Measurements from ENCODE around the gene IDUA. TPM values are rescaled to one million over a fixed set of nuclear protein-coding genes. Genes with fewer than 3 reads are reported as not detected.
"Not testable (repeated sequence)": the region's sequence is repeated elsewhere in the genome, so short reads cannot be mapped to it uniquely, and the experiment has no call there.

The IDUA gene
- total RNA-seq, 1 experiment from 2014 or later = 10.1 TPM

DNA sequence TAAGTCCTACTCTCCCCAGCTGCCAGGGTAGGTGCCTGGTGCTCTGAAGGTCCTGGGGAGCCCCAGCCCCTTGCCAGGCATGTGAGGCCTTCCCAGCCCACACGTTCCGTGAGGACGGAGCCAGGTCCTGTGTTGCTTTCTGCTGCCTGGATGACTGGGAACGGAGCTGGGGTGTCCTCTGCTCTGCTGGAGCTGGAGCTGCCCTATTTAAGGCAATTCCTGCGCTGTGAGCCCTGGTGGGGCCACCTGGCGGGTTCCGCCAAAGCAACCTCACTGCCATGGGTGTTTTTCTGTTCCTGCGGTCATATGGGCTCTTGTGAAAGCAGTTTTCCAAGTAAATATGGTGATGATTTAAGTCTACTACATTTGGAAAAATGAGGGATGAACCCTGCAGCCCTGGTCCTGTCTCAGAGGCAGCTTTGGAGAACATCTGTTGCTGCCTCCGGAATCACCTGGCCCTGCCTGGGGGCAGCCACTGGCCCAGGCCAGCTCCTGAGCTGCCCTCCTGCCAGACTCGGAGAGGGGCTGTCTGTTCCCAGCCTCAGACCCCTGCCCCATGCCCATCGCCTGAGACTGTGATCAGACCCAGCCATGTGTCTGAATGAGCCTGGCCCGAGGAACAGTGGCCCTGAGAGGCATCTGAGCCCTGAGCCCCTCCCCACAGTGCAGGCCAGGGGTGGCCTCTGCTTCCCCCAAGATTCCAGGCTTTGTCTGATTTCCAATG is 57.8 kb downstream of the IDUA start:
- H3K36me3 ChIP-seq (ENCODE audit: low read depth, low read length) = no peaks in the 10 kb centered on the region
- no peaks in the 10 kb centered on the region for H3K27me3 ChIP-seq (ENCODE audit: low read length)
- no peaks in the 10 kb centered on the region for H3K9me2 ChIP-seq (replicated peaks; ENCODE audit: low read length)
- peak overlapping the region; percentile 80 for H3K27ac ChIP-seq (ENCODE audit: low read length)
- no peaks in the 10 kb centered on the region for H3K9me3 ChIP-seq (ENCODE audit: low read length)
- H3K9ac ChIP-seq (ENCODE audit: low read length) = peak overlapping the region; percentile 76
- H3F3A ChIP-seq (ENCODE audit: low read length, unreplicated experiment) = no peaks in the 10 kb centered on the region
- intact Hi-C loops (cut with micrococcal nuclease) = no loop called here
- no peaks in the 10 kb centered on the region for H4K20me1 ChIP-seq (ENCODE audit: low read length)
- H3K79me2 ChIP-seq (ENCODE audit: low read length) = no peaks in the 10 kb centered on the region
- DNase-seq = no peak
- TF ChIP-seq EZH2phosphoT487 (IDR thresholded peaks at IDR 0.05; ENCODE audit: borderline replicate concordance, low read length) (no peak), EZH2 (IDR thresholded peaks at IDR 0.05; ENCODE audit: low read length, unreplicated experiment) (no peak)
- TF ChIP-seq, protein P1, sequence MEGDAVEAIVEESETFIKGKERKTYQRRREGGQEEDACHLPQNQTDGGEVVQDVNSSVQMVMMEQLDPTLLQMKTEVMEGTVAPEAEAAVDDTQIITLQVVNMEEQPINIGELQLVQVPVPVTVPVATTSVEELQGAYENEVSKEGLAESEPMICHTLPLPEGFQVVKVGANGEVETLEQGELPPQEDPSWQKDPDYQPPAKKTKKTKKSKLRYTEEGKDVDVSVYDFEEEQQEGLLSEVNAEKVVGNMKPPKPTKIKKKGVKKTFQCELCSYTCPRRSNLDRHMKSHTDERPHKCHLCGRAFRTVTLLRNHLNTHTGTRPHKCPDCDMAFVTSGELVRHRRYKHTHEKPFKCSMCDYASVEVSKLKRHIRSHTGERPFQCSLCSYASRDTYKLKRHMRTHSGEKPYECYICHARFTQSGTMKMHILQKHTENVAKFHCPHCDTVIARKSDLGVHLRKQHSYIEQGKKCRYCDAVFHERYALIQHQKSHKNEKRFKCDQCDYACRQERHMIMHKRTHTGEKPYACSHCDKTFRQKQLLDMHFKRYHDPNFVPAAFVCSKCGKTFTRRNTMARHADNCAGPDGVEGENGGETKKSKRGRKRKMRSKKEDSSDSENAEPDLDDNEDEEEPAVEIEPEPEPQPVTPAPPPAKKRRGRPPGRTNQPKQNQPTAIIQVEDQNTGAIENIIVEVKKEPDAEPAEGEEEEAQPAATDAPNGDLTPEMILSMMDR (conservative IDR thresholded peaks at IDR 0.05; ENCODE audit: low read depth, low read length) = no peak
- ChIA-PET POLR2A (ENCODE audit: unreplicated experiment) (no interaction called here), CTCF (no interaction called here)
- H2AFZ ChIP-seq (ENCODE audit: low read length) = no peak overlapping the region
- no peak for ATAC-seq
- H3K4me2 ChIP-seq (ENCODE audit: low read length) = peak overlapping the region; percentile 62; the same call in 1 of the 2 replicates
- no peak overlapping the region for H3K4me3 ChIP-seq (ENCODE audit: low read length)
- BruUV-seq (replicated peaks) = no TSS peak
- H3K4me1 ChIP-seq (ENCODE audit: insufficient read depth, low read length) = peaks cover 32% of the 10 kb centered on the region

DNA sequence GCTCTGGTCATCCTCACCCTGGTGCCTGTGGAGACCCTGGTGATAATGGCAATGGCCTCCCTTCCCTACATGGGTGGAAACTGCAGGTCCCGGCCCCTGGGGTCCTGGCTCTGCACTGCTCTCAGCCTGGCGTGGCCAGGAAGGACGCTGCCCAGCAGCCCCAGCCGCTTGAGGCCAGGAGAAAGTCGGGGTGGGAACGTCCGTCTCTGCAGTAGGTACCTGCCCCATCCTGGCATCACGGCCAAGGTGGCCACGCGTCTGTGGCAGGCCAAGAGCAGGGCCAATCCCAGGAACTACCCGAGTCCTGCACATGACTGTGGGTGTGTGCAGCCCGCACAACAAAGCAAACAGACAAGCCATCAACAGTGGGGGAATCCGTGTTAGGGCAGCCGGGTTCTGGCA is 58.4 kb downstream of the IDUA start:
- Histone ChIP-seq H3K27ac (ENCODE audit: low read length) (no peak overlapping the region), H3K36me3 (ENCODE audit: low read depth, low read length) (no peaks in the 10 kb centered on the region), H3K9me2 (replicated peaks; ENCODE audit: low read length) (no peaks in the 10 kb centered on the region), H3K9ac (ENCODE audit: low read length) (no peak overlapping the region), H3K4me3 (ENCODE audit: low read length) (no peak overlapping the region), H3K27me3 (ENCODE audit: low read length) (no peaks in the 10 kb centered on the region), H3K79me2 (ENCODE audit: low read length) (no peaks in the 10 kb centered on the region), H2AFZ (ENCODE audit: low read length) (no peak overlapping the region), H3K4me1 (ENCODE audit: insufficient read depth, low read length) (peaks cover 27% of the 10 kb centered on the region), H3K9me3 (ENCODE audit: low read length) (no peaks in the 10 kb centered on the region), H3K4me2 (ENCODE audit: low read length) (no peak overlapping the region), H4K20me1 (ENCODE audit: low read length) (no peaks in the 10 kb centered on the region), H3F3A (ENCODE audit: low read length, unreplicated experiment) (no peaks in the 10 kb centered on the region)
- ATAC-seq (no peak), DNase-seq (no peak)
- intact Hi-C loops (cut with micrococcal nuclease) = no loop called here
- POLR2A ChIA-PET (ENCODE audit: unreplicated experiment) = no interaction called here
- CTCF ChIA-PET = no interaction called here
- TF ChIP-seq, protein P1 (conservative IDR thresholded peaks at IDR 0.05; ENCODE audit: low read depth, low read length) = no peak
- TF ChIP-seq EZH2 (IDR thresholded peaks at IDR 0.05; ENCODE audit: low read length, unreplicated experiment) = no peak
- no peak for TF ChIP-seq EZH2phosphoT487 (IDR thresholded peaks at IDR 0.05; ENCODE audit: borderline replicate concordance, low read length)
- BruUV-seq (replicated peaks) = no TSS peak

DNA sequence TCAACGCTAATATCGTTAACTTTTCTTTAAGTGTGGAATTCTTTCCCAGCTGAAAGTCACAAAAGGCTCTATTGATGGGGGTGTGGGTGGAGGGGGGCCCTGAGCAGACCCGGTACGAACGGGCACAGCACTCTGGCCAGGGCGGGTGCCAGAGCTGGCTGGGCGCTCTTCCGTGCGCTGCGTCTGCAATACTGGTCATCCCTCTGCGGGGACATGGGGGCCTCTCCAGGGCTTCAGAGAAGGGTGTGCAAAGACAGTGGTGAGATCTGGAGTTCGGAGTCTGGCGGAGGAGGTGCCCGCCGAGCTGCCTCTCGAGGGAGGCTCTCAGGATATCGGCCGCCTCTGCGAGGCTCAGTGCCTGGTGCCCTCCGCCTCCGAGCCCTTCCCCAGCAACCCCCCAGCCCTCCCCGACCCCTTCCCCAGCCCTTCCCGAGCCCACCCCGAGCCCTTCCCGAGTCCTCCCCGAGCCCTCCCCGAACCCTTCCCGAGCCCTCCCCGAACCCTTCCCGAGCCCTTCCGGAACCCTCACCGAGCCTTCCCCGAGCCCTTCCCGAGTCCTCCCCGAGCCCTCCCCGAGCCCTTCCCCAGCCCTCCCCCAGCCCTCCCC is 58.9 kb downstream of the IDUA start:
- Histone ChIP-seq H3K27ac (ENCODE audit: low read length) (no peak overlapping the region), H2AFZ (ENCODE audit: low read length) (no peak overlapping the region), H3K9me2 (replicated peaks; ENCODE audit: low read length) (no peaks in the 10 kb centered on the region), H3F3A (ENCODE audit: low read length, unreplicated experiment) (no peaks in the 10 kb centered on the region), H4K20me1 (ENCODE audit: low read length) (no peaks in the 10 kb centered on the region), H3K27me3 (ENCODE audit: low read length) (no peaks in the 10 kb centered on the region), H3K79me2 (ENCODE audit: low read length) (no peaks in the 10 kb centered on the region), H3K4me1 (ENCODE audit: insufficient read depth, low read length) (peaks cover 26% of the 10 kb centered on the region), H3K9ac (ENCODE audit: low read length) (no peak overlapping the region), H3K9me3 (ENCODE audit: low read length) (no peaks in the 10 kb centered on the region), H3K4me3 (ENCODE audit: low read length) (no peak overlapping the region), H3K36me3 (ENCODE audit: low read depth, low read length) (no peaks in the 10 kb centered on the region), H3K4me2 (ENCODE audit: low read length) (no peak overlapping the region)
- ChIA-PET POLR2A (ENCODE audit: unreplicated experiment) (no interaction called here), CTCF (no interaction called here)
- BruUV-seq (replicated peaks) = no TSS peak
- no peak for DNase-seq
- no peak for ATAC-seq
- intact Hi-C loops (cut with micrococcal nuclease) = no loop called here
- TF ChIP-seq EZH2phosphoT487 (IDR thresholded peaks at IDR 0.05; ENCODE audit: borderline replicate concordance, low read length) = no peak
- TF ChIP-seq, protein P1 (conservative IDR thresholded peaks at IDR 0.05; ENCODE audit: low read depth, low read length) = no peak
- no peak for TF ChIP-seq EZH2 (IDR thresholded peaks at IDR 0.05; ENCODE audit: low read length, unreplicated experiment)

DNA sequence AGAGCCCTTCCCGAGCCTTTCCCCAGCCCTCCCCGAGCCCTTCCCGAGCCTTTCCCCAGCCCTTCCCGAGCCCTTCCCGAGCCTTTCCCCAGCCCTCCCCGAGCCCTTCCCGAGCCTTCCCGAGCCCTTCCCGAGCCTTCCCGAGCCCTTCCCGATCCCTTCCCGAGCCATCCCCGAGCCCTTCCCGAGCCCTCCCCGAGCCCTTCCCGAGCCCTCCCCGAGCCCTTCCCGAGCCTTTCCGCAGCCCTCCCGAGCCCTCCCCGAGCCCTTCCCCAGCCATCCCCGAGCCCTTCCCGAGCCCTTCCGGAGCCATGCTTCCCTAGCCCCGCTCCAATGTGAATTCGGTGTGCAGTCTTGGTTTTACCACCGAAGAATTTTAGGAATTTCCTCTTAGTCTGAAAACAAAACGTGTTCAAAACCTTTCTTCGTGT is 59.8 kb downstream of the IDUA start:
- ATAC-seq (peak; percentile 16), DNase-seq (peak; percentile 59)
- H3K4me2 ChIP-seq (ENCODE audit: low read length) = peak overlapping the region; percentile 86
- H4K20me1 ChIP-seq (ENCODE audit: low read length); H3K36me3 ChIP-seq (ENCODE audit: low read depth, low read length); H3K27ac ChIP-seq (ENCODE audit: low read length); H3K9ac ChIP-seq (ENCODE audit: low read length); intact Hi-C loops (cut with micrococcal nuclease); H3K27me3 ChIP-seq (ENCODE audit: low read length); BruUV-seq (replicated peaks); H3K9me3 ChIP-seq (ENCODE audit: low read length); H3F3A ChIP-seq (ENCODE audit: low read length, unreplicated experiment); H3K79me2 ChIP-seq (ENCODE audit: low read length); H3K9me2 ChIP-seq (replicated peaks; ENCODE audit: low read length); CTCF ChIA-PET: not testable (repeated sequence)
- H3K4me3 ChIP-seq (ENCODE audit: low read length) = peak overlapping the region; percentile 58; the same call in 1 of the 2 replicates
- peaks cover 25% of the 10 kb centered on the region for H3K4me1 ChIP-seq (ENCODE audit: insufficient read depth, low read length)
- H2AFZ ChIP-seq (ENCODE audit: low read length) = peak overlapping the region; percentile 82
- POLR2A ChIA-PET (ENCODE audit: unreplicated experiment) = interaction anchor here (0.6 kb wide), 1 partner anchor 16 kb away, joined by 3 read pairs; no protein-coding TSS in a partner anchor
